T-helper 2 cell treated with Interferon-gamma antibody and Interleukin-4, amounts not matched to agents 100 ng/mL and 5 ng/mL, for 36 hours (primary cell): Measurements from ENCODE around the gene PTPRD. TPM values are rescaled to one million over a fixed set of nuclear protein-coding genes. Genes with fewer than 3 reads are reported as not detected.

Source experiments
- intact Hi-C: fragments of 100-400 bp; cut with micrococcal nuclease; formaldehyde crosslinking; loops from one replicate; pipeline ENCODE4 v1.15.1; 2023
- total RNA-seq: library from RNA; stranded (reverse); gene quantifications from 2 replicates; pipeline ENCODE4 v1.2.3, GENCODE V29; 2022

The PTPRD gene
- total RNA-seq, 1 donor from 2014 or later = not detected

DNA sequence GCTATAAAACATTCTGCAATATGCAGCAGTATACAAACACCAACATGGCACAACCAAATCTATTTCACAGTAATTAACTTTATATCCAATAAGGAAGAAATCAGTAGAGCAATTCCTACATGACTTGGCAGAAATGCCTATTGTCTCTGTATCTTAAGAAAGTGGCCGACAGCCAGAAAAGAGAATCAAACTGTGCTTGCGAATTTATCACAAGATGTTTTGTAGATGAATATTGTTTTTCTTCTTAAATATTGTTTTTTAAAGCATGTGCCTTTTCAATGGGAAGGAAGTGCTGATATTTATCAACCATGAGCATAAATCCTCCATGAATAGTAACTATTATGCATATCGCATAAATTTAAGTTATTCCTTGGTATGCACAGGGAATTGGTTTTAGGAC is 2311.5 kb downstream of the PTPRD start:
- intact Hi-C loops = no loop called here

DNA sequence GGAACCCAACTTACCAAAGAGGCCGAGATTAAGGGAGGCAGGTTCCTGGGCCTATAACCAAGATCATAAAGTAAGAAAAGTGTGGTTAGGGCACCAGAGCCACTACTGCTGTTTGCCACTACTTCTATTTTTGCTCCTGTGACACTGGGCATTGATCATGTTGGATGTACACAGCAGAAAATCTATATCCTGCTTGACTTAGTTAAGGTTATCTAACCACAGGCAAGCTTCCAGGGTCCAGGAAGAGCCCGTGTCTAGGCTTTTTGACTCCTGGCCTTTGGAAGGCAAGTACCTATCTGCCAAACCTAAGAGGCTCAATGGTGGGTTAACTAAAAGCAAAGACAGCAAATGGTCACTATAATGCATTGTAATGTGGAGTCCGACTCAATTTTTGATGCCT is 2315.8 kb downstream of the PTPRD start:
- intact Hi-C loops = no loop called here

DNA sequence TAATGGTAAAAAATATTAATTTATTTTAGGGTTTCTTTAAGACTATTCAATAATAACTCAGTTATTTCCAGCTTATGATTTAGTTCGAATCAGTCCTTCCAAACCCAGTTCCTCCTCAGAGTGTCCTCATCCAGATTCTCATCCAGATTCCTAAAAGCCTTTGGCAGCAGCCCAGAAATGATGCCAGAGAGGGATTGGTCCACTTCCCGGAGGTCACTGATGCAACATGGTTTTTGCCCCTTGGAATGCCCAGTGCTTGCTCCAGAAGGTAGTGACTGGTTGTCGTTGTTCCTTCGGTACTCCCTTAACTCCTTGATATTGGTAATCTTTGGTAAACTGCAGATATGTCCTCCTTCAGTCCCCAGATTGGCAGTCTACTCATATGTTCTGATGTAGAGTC is 2320.1 kb downstream of the PTPRD start:
- intact Hi-C loops = no loop called here

DNA sequence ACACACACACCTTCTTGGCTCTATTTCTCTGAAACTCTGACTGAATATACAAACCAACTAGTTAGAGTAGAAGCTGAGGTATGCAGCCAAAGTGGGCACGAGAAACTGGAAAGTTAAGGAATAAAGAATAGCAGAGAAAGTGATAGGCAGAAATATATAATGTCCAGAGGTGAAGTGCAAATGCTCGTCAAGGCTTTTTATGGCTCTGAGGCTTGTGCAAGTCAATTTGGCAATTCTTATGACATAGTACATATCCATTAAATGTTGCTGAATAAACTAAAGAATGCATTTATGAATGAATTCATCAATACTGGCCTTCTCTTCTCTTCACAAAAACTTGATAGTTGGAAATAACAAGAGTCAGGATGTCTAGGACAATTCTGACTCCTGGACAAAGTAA is 2323.1 kb downstream of the PTPRD start:
- intact Hi-C loops = no loop called here

DNA sequence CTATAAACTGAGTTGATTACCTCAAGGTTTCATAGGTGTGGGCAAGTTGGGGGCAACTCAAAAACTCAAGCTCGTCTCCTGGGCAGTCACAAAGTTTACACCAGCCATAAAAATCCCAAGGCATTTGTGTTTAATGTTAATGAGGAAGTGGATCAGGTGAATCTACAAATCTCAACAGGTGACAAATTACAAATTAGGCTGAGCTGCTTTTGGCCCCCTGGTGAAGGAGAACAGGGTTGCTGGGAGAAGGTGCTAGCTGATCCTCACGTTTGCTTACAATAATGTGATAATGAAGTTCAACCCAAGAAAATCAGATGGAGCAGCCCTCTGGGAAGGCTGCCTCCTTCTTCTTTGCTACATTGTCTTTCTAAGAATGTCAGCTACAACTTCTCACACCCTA is 2324.8 kb downstream of the PTPRD start:
- intact Hi-C loops = no loop called here

DNA sequence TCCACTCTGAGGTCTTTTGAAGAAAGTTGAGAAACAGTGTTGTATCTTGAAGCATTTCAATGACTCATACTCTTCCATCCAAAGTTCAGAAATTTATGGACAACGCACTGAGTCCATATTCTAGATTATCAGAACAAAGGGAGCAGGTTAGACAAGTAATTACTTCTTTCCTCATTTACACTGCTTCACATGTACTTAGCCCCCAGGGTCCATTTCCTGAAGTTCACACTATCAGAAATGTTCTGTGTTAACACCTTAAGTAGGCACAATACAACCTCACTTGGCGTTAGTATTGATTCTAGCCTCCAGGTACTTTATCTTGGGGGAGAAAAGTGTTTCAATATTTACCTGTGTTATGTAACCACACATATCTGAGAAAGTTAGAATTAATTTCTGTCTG is 2325.3 kb downstream of the PTPRD start:
- intact Hi-C loops = no loop called here

DNA sequence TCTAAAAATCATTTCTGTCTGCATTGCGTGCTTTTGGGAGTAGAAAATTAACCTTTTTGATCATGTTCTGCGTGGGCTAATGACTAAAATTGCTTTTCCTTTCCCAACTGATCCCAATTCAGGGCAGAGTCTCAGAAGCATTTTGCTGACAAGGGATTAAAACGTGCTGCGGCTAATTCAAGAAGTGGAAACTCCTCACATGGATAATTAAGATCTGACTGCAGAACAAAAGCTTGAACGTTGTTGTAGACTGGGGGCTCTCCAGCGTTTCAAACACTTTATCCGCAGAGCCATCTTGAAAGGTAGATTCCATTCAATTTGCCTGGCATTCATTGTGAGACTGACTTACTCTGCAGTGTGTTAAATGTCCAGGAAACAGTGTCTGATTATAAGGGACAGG is 2327.9 kb downstream of the PTPRD start:
- intact Hi-C loops = no loop called here

DNA sequence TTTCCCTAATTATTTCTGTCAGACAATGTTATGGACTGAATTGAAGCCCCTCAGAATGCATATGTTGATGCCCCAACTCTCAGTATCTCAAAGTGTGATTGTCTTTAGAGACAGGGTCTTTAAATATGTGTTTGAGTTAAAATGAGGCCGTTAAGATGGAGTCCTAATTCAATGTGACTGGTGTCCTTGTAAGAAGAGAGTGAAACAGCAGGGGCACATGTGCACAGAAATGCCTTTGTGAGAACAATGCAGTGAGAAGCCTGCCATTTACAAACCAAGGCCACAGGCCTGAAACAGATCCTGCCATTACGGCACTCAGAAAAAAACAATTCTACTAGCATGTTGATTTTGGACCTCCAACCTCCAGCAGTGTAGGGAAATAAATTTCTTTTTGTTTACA is 2330.3 kb downstream of the PTPRD start:
- intact Hi-C loops = no loop called here

DNA sequence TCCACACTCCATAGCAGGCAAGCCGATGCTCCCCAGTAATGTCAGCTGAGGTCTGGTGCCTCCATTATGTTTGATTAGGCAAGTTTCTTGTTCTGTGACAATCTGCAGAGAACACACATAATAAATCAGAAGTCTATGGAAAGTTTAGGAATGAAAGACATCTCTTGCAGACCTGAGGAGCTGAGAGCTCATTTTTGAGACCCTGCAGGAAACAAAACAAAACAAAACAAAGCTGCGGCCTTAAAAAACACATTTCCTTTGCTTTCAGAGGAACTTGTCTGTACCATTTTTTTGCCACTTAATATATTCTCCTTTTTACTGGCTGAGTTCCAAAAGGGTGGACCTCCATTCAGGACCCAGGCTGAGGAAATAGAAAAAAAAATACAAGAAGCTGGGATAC is 2332.0 kb downstream of the PTPRD start:
- intact Hi-C loops = no loop called here

DNA sequence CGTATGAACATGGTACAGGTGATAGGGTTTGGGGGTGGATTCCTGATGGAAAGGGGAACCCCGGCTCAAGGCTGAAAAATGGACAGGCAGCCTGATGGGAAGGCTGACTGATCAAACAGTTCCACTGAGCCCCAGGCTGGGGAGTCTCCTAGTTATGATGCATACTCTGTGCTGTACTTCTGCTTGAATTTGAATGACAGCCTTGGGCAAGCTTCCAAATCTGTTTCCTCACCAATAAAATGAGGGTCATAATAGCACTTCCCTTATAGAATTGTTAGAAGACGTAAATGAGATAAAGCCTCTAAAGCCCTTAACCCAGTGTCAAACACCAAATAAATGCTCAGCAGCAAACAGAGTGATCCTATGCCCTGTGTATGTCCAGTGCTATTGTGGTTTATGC is 2334.8 kb downstream of the PTPRD start:
- intact Hi-C loops = no loop called here

DNA sequence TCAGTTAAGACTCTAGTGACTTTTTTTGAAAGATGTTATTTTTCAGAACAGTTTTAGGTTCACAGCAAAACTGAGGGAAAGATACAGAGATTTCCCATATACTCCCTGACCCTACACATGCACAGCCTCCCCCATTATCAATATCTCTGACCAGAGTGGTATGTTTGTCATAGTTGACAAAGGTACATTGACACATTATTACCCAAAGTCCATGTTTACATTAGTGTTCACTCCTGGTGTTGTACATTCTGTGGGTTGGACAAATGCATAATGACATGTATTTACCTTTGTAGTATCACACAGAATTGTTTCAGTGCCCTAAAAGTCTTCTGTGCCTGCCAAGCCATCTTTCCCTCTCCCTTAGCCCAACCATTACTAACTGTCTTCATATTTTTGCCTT is 2342.6 kb downstream of the PTPRD start:
- intact Hi-C loops = no loop called here

DNA sequence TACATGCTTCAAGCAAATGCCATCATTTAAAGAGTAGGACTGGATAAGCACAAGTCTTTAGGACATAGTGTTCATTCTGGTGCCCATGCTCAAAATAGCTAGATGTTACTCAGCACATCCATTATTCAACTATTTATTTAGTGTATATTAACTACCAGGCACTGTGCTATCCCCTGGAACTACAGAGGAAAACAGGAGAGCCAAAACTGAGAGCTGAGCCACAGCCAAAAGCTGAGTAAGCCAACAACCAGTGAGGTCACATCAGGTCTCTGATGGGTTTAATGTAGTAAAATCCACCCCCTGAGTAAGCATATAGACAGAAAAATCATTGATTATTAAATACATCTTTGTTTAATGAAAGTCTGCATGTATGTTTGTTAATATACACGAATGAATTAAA is 2343.9 kb downstream of the PTPRD start:
- intact Hi-C loops = no loop called here

DNA sequence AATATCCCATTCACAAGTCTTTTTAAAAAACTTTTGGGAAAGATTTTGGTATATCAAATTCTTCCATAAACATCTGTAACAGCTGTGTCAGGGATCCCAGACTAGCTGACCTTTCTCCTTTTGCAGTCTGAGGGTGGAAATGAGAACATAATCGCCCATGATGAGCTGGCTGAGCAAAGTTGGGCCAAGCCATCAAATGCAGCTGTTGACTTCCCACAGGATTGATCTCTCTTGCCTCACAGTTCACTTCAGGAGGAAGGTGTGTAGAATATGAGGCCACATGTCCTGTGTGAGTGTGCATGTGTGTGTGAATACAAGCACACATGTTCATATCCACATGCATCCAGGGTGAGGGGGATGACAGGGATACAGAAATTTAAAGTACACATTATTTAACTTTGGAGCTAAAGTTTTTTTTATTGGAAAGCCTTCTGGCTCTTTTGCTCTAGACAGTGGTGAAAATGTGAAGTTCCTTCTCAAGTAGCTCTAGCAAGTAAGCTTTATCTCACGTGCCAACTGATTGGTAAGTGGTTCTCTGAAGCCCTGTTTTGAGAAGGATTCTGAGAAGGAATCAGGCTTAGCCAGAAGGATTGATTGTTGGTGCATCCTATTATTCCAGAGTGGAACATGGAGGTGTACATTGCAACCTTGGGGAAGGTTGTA is 2344.5 kb downstream of the PTPRD start:
- intact Hi-C loops = no loop called here

DNA sequence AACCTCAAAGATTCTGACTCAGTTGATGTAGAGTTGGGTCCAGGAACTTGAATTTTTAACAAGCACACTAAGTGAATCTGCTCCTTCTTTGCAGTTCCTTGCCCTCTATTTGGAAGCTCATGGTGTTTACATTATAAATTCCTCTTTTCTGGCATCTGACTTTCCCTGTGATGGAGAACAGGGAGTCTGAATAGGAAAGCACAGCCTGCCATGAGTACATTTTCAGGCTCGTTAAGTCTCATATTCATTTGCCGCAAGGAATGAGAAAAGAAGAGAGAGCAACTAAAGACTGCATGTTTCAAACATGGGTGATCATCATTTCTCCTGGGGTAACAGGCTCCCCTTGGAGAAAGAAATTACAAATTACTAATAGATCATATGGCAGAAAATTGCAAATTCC is 2345.2 kb downstream of the PTPRD start:
- intact Hi-C loops = no loop called here

DNA sequence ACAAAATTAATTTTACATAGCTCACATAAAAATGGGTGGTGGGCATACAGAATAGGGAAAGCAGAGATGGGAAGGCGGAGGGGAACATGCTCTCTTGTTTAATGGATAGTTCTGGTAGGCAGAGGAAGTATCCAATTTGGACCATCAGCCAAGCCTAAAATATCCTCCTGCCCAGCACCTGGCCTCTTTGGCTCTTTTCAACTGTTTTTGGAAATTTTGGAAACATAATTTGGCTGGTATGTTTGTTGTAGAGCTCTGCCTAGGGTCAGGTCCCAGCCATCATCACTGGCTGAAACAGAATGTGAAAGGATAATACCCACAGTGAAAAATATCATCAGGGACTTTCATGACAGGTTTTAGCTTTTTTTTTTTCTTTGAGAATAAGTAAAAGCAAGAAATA is 2345.9 kb downstream of the PTPRD start:
- intact Hi-C loops = no loop called here

DNA sequence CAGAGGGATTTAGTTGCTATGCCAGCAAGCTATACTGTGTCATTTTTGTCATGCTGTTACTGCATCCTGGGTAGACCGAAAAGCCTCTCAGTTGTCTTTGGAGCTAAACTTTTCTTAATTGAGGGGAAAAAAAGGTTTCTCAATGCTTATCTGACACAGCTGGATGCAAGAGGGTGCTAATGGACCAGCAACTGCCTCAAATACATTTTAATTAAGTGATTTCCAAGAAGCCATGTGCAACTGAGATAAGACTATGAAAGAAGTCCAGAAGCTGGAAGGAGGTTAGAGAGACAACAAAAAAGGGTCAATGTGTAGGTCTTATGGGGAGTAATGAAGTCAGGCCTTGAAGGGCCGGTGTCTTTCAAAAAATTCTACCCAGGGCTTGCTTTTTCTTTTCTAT is 2347.5 kb downstream of the PTPRD start:
- intact Hi-C loops = no loop called here
